Hepatocyte (in vitro differentiated cells): ENCODE results near the gene THSD4. TPM values are rescaled to one million over a fixed set of nuclear protein-coding genes. Genes with fewer than 3 reads are reported as not detected.

ENCODE experiments used
- DNase-seq: peaks from one replicate; pipeline ENCODE4 v3.0.0-alpha.2; 2016; ENCODE audit warnings: low spot score
- H2AFZ ChIP-seq: fragments of 200-600 bp; sonication (generic); 2 replicates; pipeline ENCODE4 v1.6.0; 2016; ENCODE audit warnings: antibody characterized with exemption, mild to moderate bottlenecking
- H3K27ac ChIP-seq: fragments of 200-600 bp; sonication (generic); 2 replicates; pipeline ENCODE4 v1.5.1; 2016; ENCODE audit warnings: mild to moderate bottlenecking
- H3K27me3 ChIP-seq: fragments of 200-600 bp; sonication (generic); 2 replicates; pipeline ENCODE4 v1.6.1; 2016
- H3K36me3 ChIP-seq: fragments of 200-600 bp; sonication (generic); replicated peaks from 2 replicates; pipeline ENCODE4 v1.5.1; 2016; ENCODE audit warnings: low read depth; ENCODE audit not compliant: insufficient read depth
- H3K4me1 ChIP-seq: fragments of 200-600 bp; sonication (generic); 2 replicates; pipeline ENCODE4 v1.5.1; 2016; ENCODE audit warnings: mild to moderate bottlenecking, moderate library complexity; ENCODE audit not compliant: insufficient read depth
- H3K4me2 ChIP-seq: fragments of 200-600 bp; sonication (generic); 2 replicates; pipeline ENCODE4 v1.6.0; 2016
- H3K4me3 ChIP-seq: fragments of 200-600 bp; sonication (generic); 2 replicates; pipeline ENCODE4 v1.5.1; 2016; ENCODE audit warnings: mild to moderate bottlenecking
- H3K79me2 ChIP-seq: fragments of 200-600 bp; sonication (generic); 2 replicates; pipeline ENCODE4 v1.6.0; 2017; ENCODE audit warnings: mild to moderate bottlenecking
- H3K9me2 ChIP-seq: fragments of 200-600 bp; sonication (generic); replicated peaks from 2 replicates; pipeline ENCODE4 v1.6.0; 2017; ENCODE audit warnings: mild to moderate bottlenecking; ENCODE audit not compliant: insufficient read depth
- H3K9me3 ChIP-seq: fragments of 200-600 bp; sonication (generic); 2 replicates; pipeline ENCODE4 v1.5.1; 2016; ENCODE audit warnings: low read depth, mild to moderate bottlenecking
- H4K20me1 ChIP-seq: fragments of 200-600 bp; sonication (generic); 2 replicates; pipeline ENCODE4 v1.6.0; 2016; ENCODE audit warnings: mild to moderate bottlenecking; ENCODE audit not compliant: insufficient read depth, poor library complexity, severe bottlenecking
- EZH2 ChIP-seq: fragments of 200-600 bp; sonication (generic); IDR thresholded peaks from 2 replicates; pipeline ENCODE4 v1.6.1; 2016; ENCODE audit warnings: antibody characterized with exemption, mild to moderate bottlenecking, borderline replicate concordance
- EZH2phosphoT487 ChIP-seq: fragments of 200-600 bp; sonication (generic); IDR thresholded peaks from one replicate; pipeline ENCODE4 v1.6.1; 2018; ENCODE audit warnings: antibody characterized with exemption, mild to moderate bottlenecking, low read depth, moderate library complexity; ENCODE audit not compliant: unreplicated experiment, severe bottlenecking
- WGBS: methylation state at CpG from one replicate; pipeline ENCODE4 v1.1.6; 2016; ENCODE audit warnings: low lambda C conversion rate; ENCODE audit errors: missing lambda C conversion rate; 5-methylcytosine and 5-hydroxymethylcytosine counted together
- polyA plus RNA-seq: library from polyadenylated mRNA; unstranded; fragments of >200 nt; fragmentation: Nextera tagmentation; extraction: Ambion mirVana; gene quantifications from 2 replicates; pipeline ENCODE4 v1.2.1, GENCODE V29; 2016
- total RNA-seq: library from RNA; depleted of rRNA; stranded (reverse); fragments of >200 nt; gene quantifications from 2 replicates; pipeline ENCODE4 v1.2.3, GENCODE V29; 2014
- TF ChIP-seq, protein P1 (sequence below): fragments of 200-600 bp; sonication (generic); IDR thresholded peaks from 2 replicates; pipeline ENCODE4 v1.5.1; 2016; ENCODE audit warnings: antibody characterized with exemption, mild to moderate bottlenecking; ENCODE audit not compliant: poor library complexity

The THSD4 gene
- total and polyA plus RNA-seq, 2 experiments from 2014 or later: 4.3 to 7.0 TPM

DNA sequence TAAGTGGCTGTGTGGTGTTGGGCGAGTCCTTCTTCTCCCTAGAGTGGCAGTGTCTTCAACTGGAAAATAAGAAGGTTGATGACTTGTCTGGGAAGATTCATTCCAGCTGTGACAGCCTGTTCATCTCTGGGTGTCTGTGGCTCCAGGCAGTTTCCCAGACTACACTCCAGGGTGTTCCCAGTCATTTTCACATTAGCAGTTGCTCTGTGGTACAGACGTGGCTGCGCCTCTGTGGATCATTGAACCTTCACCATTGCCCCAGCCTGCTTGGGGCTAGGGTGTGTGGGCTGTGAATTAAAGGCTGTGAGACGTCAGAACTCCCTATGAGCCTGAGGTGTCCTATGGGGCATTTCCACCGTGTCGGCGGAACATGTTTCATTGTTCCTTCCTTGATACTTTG, 455.5 kb downstream of the THSD4 start:
- Histone ChIP-seq H2AFZ (no peak overlapping the region), H3K27ac (no peak overlapping the region), H3K4me3 (no peak overlapping the region), H4K20me1 (no peaks in the 10 kb centered on the region), H3K4me2 (no peak overlapping the region), H3K79me2 (no peaks in the 10 kb centered on the region), H3K4me1 (no peaks in the 10 kb centered on the region), H3K9me2 (no peaks in the 10 kb centered on the region), H3K27me3 (no peaks in the 10 kb centered on the region), H3K9me3 (no peaks in the 10 kb centered on the region), H3K36me3 (no peaks in the 10 kb centered on the region)
- 92% methylated on average over 7 of the region's 7 CpGs for WGBS
- TF ChIP-seq, protein P1, sequence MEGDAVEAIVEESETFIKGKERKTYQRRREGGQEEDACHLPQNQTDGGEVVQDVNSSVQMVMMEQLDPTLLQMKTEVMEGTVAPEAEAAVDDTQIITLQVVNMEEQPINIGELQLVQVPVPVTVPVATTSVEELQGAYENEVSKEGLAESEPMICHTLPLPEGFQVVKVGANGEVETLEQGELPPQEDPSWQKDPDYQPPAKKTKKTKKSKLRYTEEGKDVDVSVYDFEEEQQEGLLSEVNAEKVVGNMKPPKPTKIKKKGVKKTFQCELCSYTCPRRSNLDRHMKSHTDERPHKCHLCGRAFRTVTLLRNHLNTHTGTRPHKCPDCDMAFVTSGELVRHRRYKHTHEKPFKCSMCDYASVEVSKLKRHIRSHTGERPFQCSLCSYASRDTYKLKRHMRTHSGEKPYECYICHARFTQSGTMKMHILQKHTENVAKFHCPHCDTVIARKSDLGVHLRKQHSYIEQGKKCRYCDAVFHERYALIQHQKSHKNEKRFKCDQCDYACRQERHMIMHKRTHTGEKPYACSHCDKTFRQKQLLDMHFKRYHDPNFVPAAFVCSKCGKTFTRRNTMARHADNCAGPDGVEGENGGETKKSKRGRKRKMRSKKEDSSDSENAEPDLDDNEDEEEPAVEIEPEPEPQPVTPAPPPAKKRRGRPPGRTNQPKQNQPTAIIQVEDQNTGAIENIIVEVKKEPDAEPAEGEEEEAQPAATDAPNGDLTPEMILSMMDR: no peak
- TF ChIP-seq EZH2: no peak
- TF ChIP-seq EZH2phosphoT487: no peak
- DNase-seq: no peak

DNA sequence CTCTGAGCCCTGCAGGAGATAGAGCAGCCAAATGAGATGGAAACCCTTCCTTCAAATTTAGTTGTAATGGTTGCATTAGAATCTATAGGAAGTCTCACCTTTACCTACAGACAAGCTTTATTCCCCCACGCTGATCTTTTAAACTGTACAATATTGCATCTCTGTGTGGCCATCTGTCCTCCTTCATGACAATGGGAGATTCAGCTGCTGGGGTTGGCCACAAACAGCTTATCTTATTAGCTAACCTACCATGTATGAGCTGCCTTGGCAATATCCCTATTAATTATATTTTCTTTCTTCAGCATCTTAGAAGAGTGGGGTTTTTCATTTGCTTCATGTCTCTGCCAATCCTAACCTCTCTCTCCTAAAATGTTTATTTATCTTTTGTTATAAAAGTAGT, 456.4 kb downstream of the THSD4 start:
- 90% methylated on average over 1 of the region's 1 CpG for WGBS
- no peak overlapping the region for H2AFZ ChIP-seq
- H3K36me3 ChIP-seq: no peaks in the 10 kb centered on the region
- no peaks in the 10 kb centered on the region for H3K79me2 ChIP-seq
- H3K27ac ChIP-seq: no peak overlapping the region
- H4K20me1 ChIP-seq: no peaks in the 10 kb centered on the region
- H3K4me3 ChIP-seq: no peak overlapping the region
- DNase-seq: no peak
- no peaks in the 10 kb centered on the region for H3K9me2 ChIP-seq
- no peaks in the 10 kb centered on the region for H3K4me1 ChIP-seq
- no peaks in the 10 kb centered on the region for H3K9me3 ChIP-seq
- TF ChIP-seq EZH2 (no peak), EZH2phosphoT487 (no peak)
- TF ChIP-seq, protein P1: no peak
- H3K4me2 ChIP-seq: no peak overlapping the region
- no peaks in the 10 kb centered on the region for H3K27me3 ChIP-seq

DNA sequence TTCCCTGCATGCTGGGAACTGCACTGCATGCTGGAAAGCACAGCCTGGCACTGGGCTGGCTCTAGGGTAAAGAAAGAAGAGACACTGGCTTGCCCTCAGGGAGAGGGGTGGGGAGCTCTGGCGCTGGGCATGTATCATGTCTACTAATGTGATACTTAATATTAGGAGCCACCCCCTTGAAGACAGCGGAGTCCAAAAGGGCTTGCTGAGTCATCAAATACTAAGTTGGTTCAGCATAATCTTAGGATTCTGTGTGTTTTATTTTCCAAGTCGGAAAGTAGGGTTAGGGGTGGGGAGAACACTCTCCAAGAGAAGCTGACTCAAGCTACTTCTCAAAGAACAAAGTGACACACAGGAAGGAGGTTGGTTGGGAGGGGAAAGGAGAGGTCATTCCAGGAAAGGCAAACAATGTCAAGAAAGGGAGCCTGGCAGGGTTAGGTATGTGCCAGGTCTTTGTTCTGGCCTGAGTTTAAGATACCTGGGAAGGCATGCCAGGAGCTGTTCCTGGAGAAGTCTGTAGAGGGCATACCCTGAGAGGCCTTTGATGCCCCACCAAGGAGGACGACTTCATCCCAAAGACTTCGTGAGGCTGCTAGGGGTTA, 457.3 kb downstream of the THSD4 start:
- Histone ChIP-seq H3K27me3 (no peaks in the 10 kb centered on the region), H3K4me2 (no peak overlapping the region), H2AFZ (no peak overlapping the region), H4K20me1 (no peaks in the 10 kb centered on the region), H3K9me3 (no peaks in the 10 kb centered on the region), H3K4me1 (no peaks in the 10 kb centered on the region), H3K9me2 (no peaks in the 10 kb centered on the region), H3K27ac (no peak overlapping the region), H3K4me3 (no peak overlapping the region), H3K79me2 (no peaks in the 10 kb centered on the region), H3K36me3 (no peaks in the 10 kb centered on the region)
- TF ChIP-seq, protein P1: no peak
- TF ChIP-seq EZH2phosphoT487 (no peak), EZH2 (no peak)
- 74% methylated on average over 5 of the region's 5 CpGs for WGBS
- no peak for DNase-seq

DNA sequence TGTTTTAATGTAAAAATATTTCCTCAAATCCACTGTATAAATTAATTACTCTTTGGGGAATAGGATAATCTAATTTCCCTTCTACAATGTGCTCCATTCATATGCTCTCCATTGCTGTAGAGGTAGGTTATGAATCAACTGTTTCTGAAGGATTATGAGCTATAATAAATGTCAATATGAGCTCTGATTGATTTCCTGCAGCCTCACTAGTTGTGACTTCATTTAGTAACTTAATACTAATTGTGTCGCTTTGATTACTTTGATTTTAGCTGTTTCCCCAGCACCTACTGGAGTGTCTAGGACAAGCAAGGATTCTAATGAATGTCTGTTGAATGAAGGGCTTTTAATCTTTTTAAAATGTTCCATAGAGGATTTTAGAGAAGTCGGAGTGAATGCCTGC, 458.3 kb downstream of the THSD4 start:
- Histone ChIP-seq H3K9me2 (no peaks in the 10 kb centered on the region), H3K4me2 (no peak overlapping the region), H2AFZ (no peak overlapping the region), H3K9me3 (no peaks in the 10 kb centered on the region), H3K36me3 (no peaks in the 10 kb centered on the region), H3K27ac (no peak overlapping the region), H4K20me1 (no peaks in the 10 kb centered on the region), H3K27me3 (no peaks in the 10 kb centered on the region), H3K4me1 (no peaks in the 10 kb centered on the region), H3K79me2 (no peaks in the 10 kb centered on the region), H3K4me3 (no peak overlapping the region)
- DNase-seq: no peak
- TF ChIP-seq EZH2phosphoT487: no peak
- TF ChIP-seq, protein P1: no peak
- TF ChIP-seq EZH2: no peak
- 91% methylated on average over 2 of the region's 2 CpGs for WGBS
